Panc1 (cell line): ENCODE results near the gene PXT1.

Experiments used
- CTCF ChIP-seq: fragments of 450-650 bp; IDR thresholded peaks from 2 replicates; pipeline ENCODE4 v1.5.1; 2017; ENCODE audit warnings: mild to moderate bottlenecking
- POLR2AphosphoS5 ChIP-seq: IDR thresholded peaks from 2 replicates; pipeline ENCODE4 v1.6.1; 2012; ENCODE audit warnings: mild to moderate bottlenecking, low read depth, low read length, moderate library complexity
- TCF7L2 ChIP-seq: IDR thresholded peaks from 2 replicates; pipeline ENCODE4 v1.6.1; 2011; ENCODE audit warnings: mild to moderate bottlenecking, low read depth, low read length, inconsistent platforms
- TF ChIP-seq, protein P1 (sequence below), 2 experiments: IDR thresholded peaks; 2 replicates each; pipeline ENCODE4 v1.6.1; 2011 to 2012; ENCODE audit warnings: low read depth in 2 of 2, control low read depth in 1 of 2, low read length in 1 of 2, mild to moderate bottlenecking in 1 of 2, moderate library complexity in 1 of 2; ENCODE audit not compliant: insufficient read depth in 1 of 2

DNA sequence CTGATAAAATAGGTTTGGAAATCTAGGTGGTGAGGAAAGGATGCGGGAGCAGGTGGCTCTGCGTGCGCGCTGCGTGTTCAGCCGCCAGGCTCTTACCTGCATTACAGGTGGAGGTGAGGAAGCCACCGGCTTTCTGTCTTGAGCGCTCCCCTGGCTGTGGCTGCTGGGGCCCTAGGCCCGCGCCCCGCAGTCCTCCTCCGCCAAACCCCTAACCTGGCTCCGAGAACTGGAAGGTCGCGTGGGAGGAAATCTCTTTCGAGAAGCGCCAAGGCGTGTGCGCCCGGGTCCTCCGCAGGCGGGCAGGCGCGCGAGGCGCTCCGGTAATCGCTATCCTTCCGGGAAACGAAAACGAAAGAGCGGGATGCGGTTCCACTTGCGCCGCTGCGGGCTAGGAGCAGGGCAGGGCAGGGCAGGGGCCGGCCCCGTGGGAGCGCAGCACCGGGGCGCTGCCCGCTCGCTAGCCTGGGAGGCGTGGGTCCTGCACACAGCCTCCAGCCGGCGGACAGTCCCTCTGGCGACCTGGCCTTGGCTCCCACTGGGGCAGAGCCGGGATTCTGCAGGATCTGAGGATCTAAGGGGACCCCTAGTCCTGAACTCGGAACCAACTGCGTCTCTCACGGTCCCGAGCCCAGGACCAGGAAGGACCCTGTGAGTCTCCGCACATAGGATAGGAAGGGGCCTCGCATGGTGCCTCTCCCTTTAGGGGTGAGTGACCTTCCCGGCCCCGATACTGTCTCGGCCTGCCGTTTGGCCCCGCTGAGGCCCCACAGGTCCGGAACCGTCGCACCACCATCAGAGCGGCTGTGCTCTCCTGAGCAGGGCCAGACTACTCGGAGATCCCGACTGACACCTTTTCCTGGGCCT, 55.0 kb downstream of the PXT1 start, which contains the start of gene ETV7:
- TF ChIP-seq POLR2AphosphoS5 (no peak), CTCF (no peak), TCF7L2 (no peak)
- TF ChIP-seq, protein P1, sequence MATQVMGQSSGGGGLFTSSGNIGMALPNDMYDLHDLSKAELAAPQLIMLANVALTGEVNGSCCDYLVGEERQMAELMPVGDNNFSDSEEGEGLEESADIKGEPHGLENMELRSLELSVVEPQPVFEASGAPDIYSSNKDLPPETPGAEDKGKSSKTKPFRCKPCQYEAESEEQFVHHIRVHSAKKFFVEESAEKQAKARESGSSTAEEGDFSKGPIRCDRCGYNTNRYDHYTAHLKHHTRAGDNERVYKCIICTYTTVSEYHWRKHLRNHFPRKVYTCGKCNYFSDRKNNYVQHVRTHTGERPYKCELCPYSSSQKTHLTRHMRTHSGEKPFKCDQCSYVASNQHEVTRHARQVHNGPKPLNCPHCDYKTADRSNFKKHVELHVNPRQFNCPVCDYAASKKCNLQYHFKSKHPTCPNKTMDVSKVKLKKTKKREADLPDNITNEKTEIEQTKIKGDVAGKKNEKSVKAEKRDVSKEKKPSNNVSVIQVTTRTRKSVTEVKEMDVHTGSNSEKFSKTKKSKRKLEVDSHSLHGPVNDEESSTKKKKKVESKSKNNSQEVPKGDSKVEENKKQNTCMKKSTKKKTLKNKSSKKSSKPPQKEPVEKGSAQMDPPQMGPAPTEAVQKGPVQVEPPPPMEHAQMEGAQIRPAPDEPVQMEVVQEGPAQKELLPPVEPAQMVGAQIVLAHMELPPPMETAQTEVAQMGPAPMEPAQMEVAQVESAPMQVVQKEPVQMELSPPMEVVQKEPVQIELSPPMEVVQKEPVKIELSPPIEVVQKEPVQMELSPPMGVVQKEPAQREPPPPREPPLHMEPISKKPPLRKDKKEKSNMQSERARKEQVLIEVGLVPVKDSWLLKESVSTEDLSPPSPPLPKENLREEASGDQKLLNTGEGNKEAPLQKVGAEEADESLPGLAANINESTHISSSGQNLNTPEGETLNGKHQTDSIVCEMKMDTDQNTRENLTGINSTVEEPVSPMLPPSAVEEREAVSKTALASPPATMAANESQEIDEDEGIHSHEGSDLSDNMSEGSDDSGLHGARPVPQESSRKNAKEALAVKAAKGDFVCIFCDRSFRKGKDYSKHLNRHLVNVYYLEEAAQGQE (IDR thresholded peaks at IDR 0.05; ENCODE audit: insufficient read depth in 1 of 2, low read depth in 2 of 2, low read length in 1 of 2): no peak
